RWPE1 (cell line): ENCODE results near the gene NCS1.

ENCODE experiments used
- CTCF ChIA-PET: fragments of 350-600 bp; sonication (Branson Sonifier 250); formaldehyde crosslinking; extraction: SDS; loops from one replicate; lab custom pipeline; 2021; lab: Yijun Ruan, JAX
- POLR2A ChIA-PET: fragments of 400-600 bp; formaldehyde crosslinking; extraction: SDS; loops from one replicate; lab custom pipeline; 2020; ENCODE audit warnings: antibody characterized with exemption; ENCODE audit not compliant: low non-redundant PET; lab: Yijun Ruan, JAX
- DNase-seq: peaks from one replicate; pipeline ENCODE4 v3.0.0; 2012; ENCODE audit warnings: low spot score
- H3K27ac ChIP-seq: fragments of 450-650 bp; 2 replicates; pipeline ENCODE4 v1.5.1; 2017
- CTCF ChIP-seq: fragments of 450-650 bp; conservative IDR thresholded peaks from 2 replicates; pipeline ENCODE4 v1.5.1; 2017; ENCODE audit warnings: low read depth, mild to moderate bottlenecking

Gene NCS1

GRCh38 chr9:130263601-130264413, 91.6 kb downstream of the NCS1 start:
- TF ChIP-seq CTCF = no peak
- POLR2A ChIA-PET = no interaction called here
- no peak overlapping the region for H3K27ac ChIP-seq
- CTCF ChIA-PET = interaction anchor here (0.5 to 1.0 kb wide), 3 partner anchors 8 to 277 kb away, joined by 3 to 4 read pairs (median 4); no protein-coding TSS in a partner anchor
- DNase-seq = no peak

- no peak for DNase-seq
- POLR2A ChIA-PET = interaction anchor here (0.6 kb wide), 1 partner anchor 27 kb away, joined by 3 read pairs; no protein-coding TSS in a partner anchor
Observed at GRCh38 chr9:130264414-130265350, 92.5 kb downstream of the NCS1 start.

DNA sequence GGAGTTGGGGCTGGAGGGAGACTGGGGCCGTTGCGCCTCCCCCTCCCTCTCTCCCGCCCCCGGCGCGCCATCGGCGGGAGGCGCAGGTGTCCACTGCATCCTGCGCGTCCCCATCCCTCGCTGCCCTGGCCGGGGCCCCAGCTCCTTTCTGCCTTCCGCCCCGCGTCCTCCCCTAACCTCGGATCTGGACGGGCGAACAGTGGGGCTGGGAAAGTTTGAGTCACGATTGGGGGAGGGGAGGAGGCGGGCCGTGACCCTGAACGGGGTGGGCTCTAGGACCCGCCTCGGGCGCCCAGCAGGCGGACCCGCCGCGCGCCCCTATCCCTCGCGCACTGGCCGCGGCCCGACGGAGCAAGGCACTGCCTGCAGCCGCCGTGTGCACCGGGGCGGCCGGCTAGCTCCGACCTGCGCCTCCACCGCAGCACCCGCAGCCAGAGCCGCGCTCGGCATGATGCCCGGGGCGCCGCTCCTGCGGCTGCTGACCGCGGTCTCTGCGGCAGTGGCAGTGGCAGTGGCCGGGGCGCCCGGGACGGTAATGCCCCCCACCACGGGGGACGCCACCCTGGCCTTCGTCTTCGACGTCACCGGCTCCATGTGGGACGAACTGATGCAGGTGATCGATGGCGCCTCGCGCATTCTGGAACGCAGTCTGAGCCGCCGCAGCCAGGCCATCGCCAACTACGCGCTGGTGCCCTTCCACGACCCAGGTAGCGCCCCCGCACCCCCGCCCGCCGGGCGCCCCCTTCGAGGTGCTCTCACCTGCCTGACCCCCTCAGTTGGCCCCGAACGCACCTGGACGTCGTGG, 93.4 kb downstream of the NCS1 start, which contains the start of gene HMCN2:
Gene HMCN2, plus strand, starts transcription at position 330 of the 805 bp plus-strand sequence. Its CDS starts 119 bp downstream, at position 449.
- ChIA-PET POLR2A (interaction anchor here (0.6 kb wide), 1 partner anchor 28 kb away, joined by 3 read pairs; no protein-coding TSS in a partner anchor), CTCF (interaction anchor here (0.6 to 1.5 kb wide), 2 partner anchors 29 to 82 kb away, joined by 4 read pairs; no protein-coding TSS in a partner anchor)
- no peak for DNase-seq
- no peak for TF ChIP-seq CTCF
- no peak within 1 kb of the TSS for H3K27ac ChIP-seq

More at GRCh38 chr9:130264414-130265350, 92.5 kb downstream of the NCS1 start:
- CTCF ChIA-PET = interaction anchor here (0.5 to 1.0 kb wide), 2 partner anchors 22 to 276 kb away, joined by 4 read pairs; no protein-coding TSS in a partner anchor
- H3K27ac ChIP-seq = no peak overlapping the region
- TF ChIP-seq CTCF = no peak

DNA sequence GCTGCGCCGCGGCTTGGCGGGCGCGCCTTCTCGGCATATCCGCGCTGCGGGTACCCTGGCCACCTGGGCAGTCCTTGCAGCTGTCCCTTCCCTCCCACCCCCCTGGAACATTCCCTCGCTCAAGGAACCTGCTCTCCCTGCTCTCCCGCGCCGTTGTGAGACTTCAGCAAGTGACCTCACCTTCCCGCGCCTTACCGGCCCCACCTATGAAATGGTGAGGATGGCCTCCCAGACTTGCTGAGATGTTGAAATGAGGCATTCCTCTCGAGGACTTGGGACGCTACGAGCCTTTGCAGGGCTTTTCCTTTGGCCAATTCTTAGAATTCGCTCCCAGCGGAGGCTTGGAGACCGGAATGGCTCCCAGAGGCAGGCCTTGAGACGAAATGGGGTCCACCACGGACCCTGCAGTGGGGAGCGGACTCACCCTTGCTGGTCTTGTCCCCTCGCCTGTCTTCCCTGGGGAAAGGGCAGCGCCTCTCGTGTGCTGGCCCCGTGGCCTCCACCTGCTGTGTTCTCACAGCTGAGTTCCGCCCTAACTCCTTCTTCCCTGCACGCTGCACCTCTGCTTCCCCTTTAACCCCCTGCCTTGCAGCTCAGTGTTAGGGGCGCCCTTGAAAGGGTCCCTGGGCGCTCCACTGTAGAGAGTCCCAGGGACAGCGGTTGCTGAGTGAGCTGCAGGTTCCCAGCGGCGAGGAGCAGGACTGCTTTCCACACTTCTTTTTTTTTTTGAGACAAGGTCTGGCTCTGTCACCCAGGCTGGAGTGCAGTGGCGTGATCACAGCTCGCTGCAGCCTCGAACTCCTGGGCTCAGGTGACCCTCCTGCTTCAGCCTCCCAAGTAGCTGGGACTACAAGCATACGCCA, 94.3 kb downstream of the NCS1 start:
- ChIA-PET CTCF (interaction anchor here (1.5 kb wide), 1 partner anchor 30 kb away, joined by 4 read pairs; no protein-coding TSS in a partner anchor), POLR2A (no interaction called here)
- no peak for DNase-seq
- no peak for TF ChIP-seq CTCF
- no peak overlapping the region for H3K27ac ChIP-seq

DNA sequence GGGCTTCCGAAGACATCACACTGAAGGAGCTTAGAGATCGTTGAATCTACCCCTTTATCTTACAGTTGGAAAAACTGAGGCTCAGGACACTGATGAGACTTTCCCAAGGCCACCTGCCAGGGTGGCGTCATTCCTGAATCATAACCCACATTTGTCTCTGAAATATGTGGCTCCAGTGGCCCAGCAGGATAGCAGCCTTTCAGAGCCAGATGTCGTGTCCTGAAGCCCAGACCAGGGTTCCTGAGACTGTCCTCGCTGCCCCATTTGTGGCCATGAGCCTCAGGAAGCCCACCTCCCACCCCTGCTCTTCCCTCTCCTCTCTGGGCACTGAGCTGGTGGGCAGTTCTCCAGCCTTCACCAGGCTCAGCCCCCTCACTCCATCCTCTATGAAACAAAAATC, 95.7 kb downstream of the NCS1 start:
- ChIA-PET CTCF (no interaction called here), POLR2A (no interaction called here)

More for the DNA sequence above, 95.7 kb downstream of the NCS1 start:
- no peak for DNase-seq
- TF ChIP-seq CTCF = no peak
- H3K27ac ChIP-seq = no peak overlapping the region
